K562 (cell line): ENCODE measurements around the gene TMEM176A. TPM values are rescaled to one million over a fixed set of nuclear protein-coding genes. Genes with fewer than 3 reads are reported as not detected.
A peak's percentile ranks its signal among the peaks of the same experiment; 100 is the strongest.

Experiments used
- ATAC-seq: fragments of 200-7000 bp; cut with Tn5 transposase; 3 replicates; pipeline ENCODE4 v1.9.1; 2020; ENCODE audit warnings: moderate library complexity
- BruUV-seq: library from RNA; stranded (reverse); fragments of 400-500 nt; replicated peaks from 2 replicates; lab custom pipeline; 2021; lab: Mats Ljungman, UMichigan
- CTCF ChIA-PET: fragments of 300-600 bp; formaldehyde crosslinking; extraction: SDS; loops from one replicate; lab custom pipeline; 2021; ENCODE audit warnings: low intra/inter-chr PET ratio; lab: Yijun Ruan, JAX
- POLR2A ChIA-PET: fragments of 300-600, 350-650 bp; sonication (Branson Sonifier 250); formaldehyde crosslinking; extraction: SDS; loops from one replicate; lab custom pipeline; 2021; ENCODE audit warnings: antibody characterized with exemption, inconsistent platforms; lab: Yijun Ruan, JAX
- DNase-seq, 4 experiments: peaks; one replicate each; pipeline versions ENCODE4 v3.0.0 to v3.0.0-alpha.2; 2011 to 2018; ENCODE audit warnings: low spot score in 3 of 4, mixed read lengths in 3 of 4; ENCODE audit errors: extremely low read depth in 1 of 4
- FAIRE-seq: peaks from 2 replicates; lab custom pipeline; 2011; peaks lifted over from hg19 to GRCh38; lab: Jason Lieb, UNC
- H2AFZ ChIP-seq: 2 replicates; pipeline ENCODE4 v1.6.0; 2011; ENCODE audit warnings: low read depth, low read length, control low read depth, inconsistent platforms
- H3K27ac ChIP-seq: fragments of 200-600 bp; 3 replicates; pipeline ENCODE4 v1.8.0; 2011; ENCODE audit warnings: low read depth, mild to moderate bottlenecking, control low read depth, inconsistent platforms, low read length, moderate library complexity, mixed read lengths; ENCODE audit errors: extremely low read depth
- H3K27me3 ChIP-seq, 2 experiments: fragments of 300-600 bp in 1 of 2; 2 replicates in 1 of 2; 3 replicates in 1 of 2; pipeline versions ENCODE4 v1.6.0 to v1.8.0; 2011; ENCODE audit warnings: inconsistent platforms in 2 of 2, low read length in 2 of 2, mild to moderate bottlenecking in 1 of 2, mixed read lengths in 1 of 2, moderate library complexity in 1 of 2; ENCODE audit not compliant: control insufficient read depth in 2 of 2, insufficient read depth in 2 of 2
- H3K36me3 ChIP-seq: fragments of 300-600 bp; 3 replicates; pipeline ENCODE4 v1.8.0; 2011; ENCODE audit warnings: mild to moderate bottlenecking, low read length, inconsistent platforms; ENCODE audit not compliant: control insufficient read depth, insufficient read depth
- H3K4me1 ChIP-seq, 2 experiments: fragments of 200-600 bp in 1 of 2; replicated peaks in 1 of 2; 2 replicates in 1 of 2; 3 replicates in 1 of 2; pipeline versions ENCODE4 v1.5.1 to v1.8.0; 2011; ENCODE audit warnings: inconsistent platforms in 2 of 2, low read length in 2 of 2, mild to moderate bottlenecking in 1 of 2, mixed read lengths in 1 of 2, moderate library complexity in 1 of 2; ENCODE audit not compliant: control insufficient read depth in 2 of 2, insufficient read depth in 2 of 2
- H3K4me2 ChIP-seq: 2 replicates; pipeline ENCODE4 v1.6.1; 2011; ENCODE audit warnings: low read length, control low read depth, inconsistent platforms, mixed read lengths; ENCODE audit not compliant: insufficient read depth
- H3K4me3 ChIP-seq: fragments of 200-600 bp; sonication (generic), shearing (Covaris generic); 2 replicates; pipeline ENCODE4 v1.5.1; 2016; ENCODE audit warnings: control low read depth, inconsistent platforms
- H3K79me2 ChIP-seq: fragments of 200-600 bp; 3 replicates; pipeline ENCODE4 v1.8.0; 2011; ENCODE audit warnings: low read length, inconsistent platforms; ENCODE audit not compliant: control insufficient read depth, insufficient read depth
- H3K9ac ChIP-seq, 2 experiments: 2 replicates each; pipeline versions ENCODE4 v1.6.0 to v1.6.1; 2011; ENCODE audit warnings: low read depth in 2 of 2, low read length in 2 of 2, control low read depth in 1 of 2, inconsistent platforms in 1 of 2, mild to moderate bottlenecking in 1 of 2, mixed read lengths in 1 of 2; ENCODE audit not compliant: insufficient read depth in 1 of 2
- H3K9me1 ChIP-seq: one replicate; pipeline ENCODE4 v1.6.0; 2011; ENCODE audit warnings: inconsistent platforms, mild to moderate bottlenecking, low read length, moderate library complexity; ENCODE audit not compliant: control insufficient read depth, insufficient read depth
- H3K9me3 ChIP-seq: replicated peaks from 2 replicates; pipeline ENCODE4 v1.5.1; 2011; ENCODE audit warnings: low read depth, low read length, inconsistent platforms; ENCODE audit not compliant: control insufficient read depth, insufficient read depth
- H4K20me1 ChIP-seq: replicated peaks from 2 replicates; pipeline ENCODE4 v1.6.1; 2011; ENCODE audit warnings: low read length, inconsistent platforms, mixed read lengths; ENCODE audit not compliant: control insufficient read depth, insufficient read depth
- TSC22D4 ChIP-seq: fragments of 450-650 bp; IDR thresholded peaks from 2 replicates; pipeline ENCODE4 v1.6.1; 2016; ENCODE audit warnings: missing genetic modification characterization, missing biosample characterization, control low read depth
- WGBS: fragments of 100-300 bp; shearing (Covaris generic); methylation state at CpG from one replicate; pipeline ENCODE4 v1.1.6; 2016; ENCODE audit warnings: low coverage, mixed read lengths; ENCODE audit not compliant: insufficient coverage; ENCODE audit errors: missing lambda C conversion rate; 5-methylcytosine and 5-hydroxymethylcytosine counted together
- in situ Hi-C: fragments of 300-500 bp; cut with MboI; formaldehyde crosslinking; loops from 4 replicates; pipeline ENCODE4 v1.15.0; 2018; ENCODE audit warnings: inconsistent platforms, mixed read lengths
- intact Hi-C: fragments of 100-400 bp; cut with micrococcal nuclease; formaldehyde crosslinking; loops from 2 replicates; pipeline ENCODE4 v1.14.2; 2022
- polyA plus RNA-seq, 8 experiments: library from polyadenylated mRNA; depleted of rRNA in 4 of 8; stranded (reverse) in 5 of 8; unstranded in 3 of 8; fragments of >200 nt; fragmentation: Nextera tagmentation in 2 of 8; fragmentation: Illumina TruSeq in 1 of 8; extraction: Ambion mirVana in 2 of 8; extraction: Trizol in 1 of 8; gene quantifications; 2 replicates each; pipeline versions ENCODE4 v1.2.1 to v1.2.3, GENCODE V29; 2011 to 2014; ENCODE audit warnings: inconsistent platforms in 1 of 8, missing spikeins in 1 of 8
- total RNA-seq, 7 experiments: library from RNA; depleted of rRNA in 6 of 7; stranded (reverse); fragments of >200 nt in 6 of 7; fragmentation: Illumina TruSeq in 2 of 7; extraction: Trizol in 2 of 7; gene quantifications; 2 replicates each; pipeline versions ENCODE4 v1.2.1 to v1.2.3, GENCODE V29; 2011 to 2021; ENCODE audit warnings: low replicate concordance in 1 of 7
- TF ChIP-seq, protein P1 (sequence below): fragments of 200-400 bp; formaldehyde crosslinking; IDR thresholded peaks from 2 replicates; pipeline ENCODE4 v1.6.1; 2017; ENCODE audit warnings: mild to moderate bottlenecking, low read depth, low read length, moderate library complexity
- TF ChIP-seq, protein P2 (sequence below), 2 experiments: fragments of 450-650 bp; IDR thresholded peaks; 2 replicates each; pipeline ENCODE4 v1.6.1; 2016
- TF ChIP-seq, protein P3 (sequence below), 2 experiments: IDR thresholded peaks; 2 replicates each; pipeline ENCODE4 v1.6.1; 2011; ENCODE audit warnings: borderline replicate concordance in 1 of 2, control low read depth in 1 of 2, low read depth in 1 of 2, low read length in 1 of 2, mild to moderate bottlenecking in 1 of 2, mixed read lengths in 1 of 2, moderate library complexity in 1 of 2; ENCODE audit not compliant: insufficient read depth in 1 of 2, insufficient read length in 1 of 2, poor library complexity in 1 of 2, severe bottlenecking in 1 of 2; ENCODE audit errors: extremely low read depth in 1 of 2

Gene TMEM176A
- total and polyA plus RNA-seq, 9 of the 15 experiments (the other 6 are each of a cell fraction or from before 2014, with no cell fraction given), result 0.31 TPM; not detected in 8

DNA sequence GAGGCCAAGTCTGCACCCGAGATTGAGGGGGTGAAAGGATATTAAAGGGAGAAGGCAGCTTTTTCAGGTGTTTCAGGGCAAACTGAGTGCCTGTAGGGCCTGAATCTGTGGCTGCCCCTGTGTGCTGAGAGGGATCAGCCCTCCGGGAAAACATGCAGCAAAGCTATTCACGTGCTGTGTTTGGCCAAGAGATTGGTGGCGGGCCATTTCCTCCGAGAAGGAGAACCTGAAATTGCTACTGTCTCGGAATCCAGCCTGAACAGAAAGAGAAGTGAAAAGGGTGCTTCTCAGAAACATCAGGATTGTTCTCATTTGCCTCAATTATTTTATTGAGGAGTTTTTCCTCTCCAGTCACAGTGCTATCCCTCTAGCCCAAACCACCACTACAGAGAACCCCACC is 47.3 kb upstream of the TMEM176A start:
- Histone ChIP-seq H2AFZ (no peak overlapping the region), H3K9me3 (no peaks in the 10 kb centered on the region), H3K9ac (no peak overlapping the region), H3K4me1 (no peaks in the 10 kb centered on the region), H4K20me1 (no peaks in the 10 kb centered on the region), H3K27ac (no peak overlapping the region), H3K36me3 (no peaks in the 10 kb centered on the region), H3K4me2 (no peak overlapping the region), H3K9me1 (no peaks in the 10 kb centered on the region), H3K4me3 (no peak overlapping the region), H3K79me2 (no peaks in the 10 kb centered on the region), H3K27me3 (peaks cover 9 to 23% of the 10 kb centered on the region in 2 experiments)
- no peak for TF ChIP-seq TSC22D4 (tag)
- TF ChIP-seq, protein P1, sequence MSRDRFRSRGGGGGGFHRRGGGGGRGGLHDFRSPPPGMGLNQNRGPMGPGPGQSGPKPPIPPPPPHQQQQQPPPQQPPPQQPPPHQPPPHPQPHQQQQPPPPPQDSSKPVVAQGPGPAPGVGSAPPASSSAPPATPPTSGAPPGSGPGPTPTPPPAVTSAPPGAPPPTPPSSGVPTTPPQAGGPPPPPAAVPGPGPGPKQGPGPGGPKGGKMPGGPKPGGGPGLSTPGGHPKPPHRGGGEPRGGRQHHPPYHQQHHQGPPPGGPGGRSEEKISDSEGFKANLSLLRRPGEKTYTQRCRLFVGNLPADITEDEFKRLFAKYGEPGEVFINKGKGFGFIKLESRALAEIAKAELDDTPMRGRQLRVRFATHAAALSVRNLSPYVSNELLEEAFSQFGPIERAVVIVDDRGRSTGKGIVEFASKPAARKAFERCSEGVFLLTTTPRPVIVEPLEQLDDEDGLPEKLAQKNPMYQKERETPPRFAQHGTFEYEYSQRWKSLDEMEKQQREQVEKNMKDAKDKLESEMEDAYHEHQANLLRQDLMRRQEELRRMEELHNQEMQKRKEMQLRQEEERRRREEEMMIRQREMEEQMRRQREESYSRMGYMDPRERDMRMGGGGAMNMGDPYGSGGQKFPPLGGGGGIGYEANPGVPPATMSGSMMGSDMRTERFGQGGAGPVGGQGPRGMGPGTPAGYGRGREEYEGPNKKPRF, result no peak
- TF ChIP-seq, protein P2, sequence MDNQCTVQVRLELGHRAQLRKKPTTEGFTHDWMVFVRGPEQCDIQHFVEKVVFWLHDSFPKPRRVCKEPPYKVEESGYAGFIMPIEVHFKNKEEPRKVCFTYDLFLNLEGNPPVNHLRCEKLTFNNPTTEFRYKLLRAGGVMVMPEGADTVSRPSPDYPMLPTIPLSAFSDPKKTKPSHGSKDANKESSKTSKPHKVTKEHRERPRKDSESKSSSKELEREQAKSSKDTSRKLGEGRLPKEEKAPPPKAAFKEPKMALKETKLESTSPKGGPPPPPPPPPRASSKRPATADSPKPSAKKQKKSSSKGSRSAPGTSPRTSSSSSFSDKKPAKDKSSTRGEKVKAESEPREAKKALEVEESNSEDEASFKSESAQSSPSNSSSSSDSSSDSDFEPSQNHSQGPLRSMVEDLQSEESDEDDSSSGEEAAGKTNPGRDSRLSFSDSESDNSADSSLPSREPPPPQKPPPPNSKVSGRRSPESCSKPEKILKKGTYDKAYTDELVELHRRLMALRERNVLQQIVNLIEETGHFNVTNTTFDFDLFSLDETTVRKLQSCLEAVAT (IDR thresholded peaks at IDR 0.05), result no peak
- TF ChIP-seq, protein P3, sequence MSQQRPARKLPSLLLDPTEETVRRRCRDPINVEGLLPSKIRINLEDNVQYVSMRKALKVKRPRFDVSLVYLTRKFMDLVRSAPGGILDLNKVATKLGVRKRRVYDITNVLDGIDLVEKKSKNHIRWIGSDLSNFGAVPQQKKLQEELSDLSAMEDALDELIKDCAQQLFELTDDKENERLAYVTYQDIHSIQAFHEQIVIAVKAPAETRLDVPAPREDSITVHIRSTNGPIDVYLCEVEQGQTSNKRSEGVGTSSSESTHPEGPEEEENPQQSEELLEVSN (IDR thresholded peaks at IDR 0.05; ENCODE audit: borderline replicate concordance in 1 of 2, extremely low read depth in 1 of 2, insufficient read depth in 1 of 2, insufficient read length in 1 of 2, low read depth in 1 of 2, low read length in 1 of 2, poor library complexity in 1 of 2, severe bottlenecking in 1 of 2), result no peak
- no TSS peak for BruUV-seq
- in situ Hi-C loops (loop anchor here (25.0 kb wide), 1 partner anchor 466 kb away; no protein-coding TSS in a partner anchor), intact Hi-C loops (loop anchor here (10.0 kb wide), 2 partner anchors 228 to 398 kb away; no protein-coding TSS in a partner anchor)
- POLR2A ChIA-PET, result interaction anchor here (0.7 to 1.0 kb wide), 2 partner anchors 9 to 11 kb away, joined by 3 read pairs; no protein-coding TSS in a partner anchor
- CTCF ChIA-PET, result no interaction called here
- FAIRE-seq (no peak), DNase-seq (peak in 1 of 4 experiments; percentile 3), ATAC-seq (no peak)
- 2% methylated on average over 6 of the region's 6 CpGs for WGBS
